SK-N-SH treated with all-trans-retinoic acid at 6 μM for 48 hours (cell line): ENCODE measurements around the gene GSE1.

Source experiments
- ATAC-seq: fragments of 200-7000 bp; cut with Tn5 transposase; 3 replicates; pipeline ENCODE4 v1.9.1; 2020; ENCODE audit warnings: mild to moderate bottlenecking, moderate library complexity
- ARNTL ChIP-seq: fragments of 450-650 bp; formaldehyde crosslinking; IDR thresholded peaks from 2 replicates; pipeline ENCODE4 v1.5.0; 2020; ENCODE audit warnings: low read depth, mild to moderate bottlenecking, moderate library complexity, borderline replicate concordance
- CREB5 ChIP-seq: fragments of 250-450 bp; sonication (Bioruptor Pico); IDR thresholded peaks from 2 replicates; pipeline ENCODE4 v1.5.1; 2020; ENCODE audit warnings: low read depth, mild to moderate bottlenecking, moderate library complexity
- CSDC2 ChIP-seq: fragments of 250-450 bp; sonication (Bioruptor Pico); IDR thresholded peaks from 2 replicates; pipeline ENCODE4 v1.5.0; 2020; ENCODE audit warnings: mild to moderate bottlenecking, moderate library complexity
- CSRNP3 ChIP-seq: fragments of 250-450 bp; sonication (Bioruptor Pico); IDR thresholded peaks from 2 replicates; pipeline ENCODE4 v1.5.1; 2021; ENCODE audit warnings: mild to moderate bottlenecking, moderate library complexity
- ESRRG ChIP-seq: fragments of 250-450 bp; sonication (Bioruptor Pico); IDR thresholded peaks from 2 replicates; pipeline ENCODE4 v1.6.1; 2021; ENCODE audit warnings: mild to moderate bottlenecking
- ISL1 ChIP-seq: fragments of 250-450 bp; sonication (Bioruptor Pico); IDR thresholded peaks from 2 replicates; pipeline ENCODE4 v2.1.2; 2022; ENCODE audit warnings: mild to moderate bottlenecking, moderate library complexity
- OSR1 ChIP-seq: fragments of 250-450 bp; sonication (Bioruptor Pico); IDR thresholded peaks from 2 replicates; pipeline ENCODE4 v1.8.0; 2022; ENCODE audit warnings: moderate library complexity, mild to moderate bottlenecking, inconsistent platforms
- PATZ1 ChIP-seq: fragments of 250-450 bp; sonication (Bioruptor Pico); IDR thresholded peaks from 2 replicates; pipeline ENCODE4 v1.8.0; 2020; ENCODE audit warnings: mild to moderate bottlenecking, moderate library complexity, borderline replicate concordance
- POU6F1 ChIP-seq: fragments of 250-450 bp; sonication (Bioruptor Pico); IDR thresholded peaks from 2 replicates; pipeline ENCODE4 v1.8.0; 2021; ENCODE audit warnings: low read depth, mild to moderate bottlenecking, moderate library complexity, borderline replicate concordance
- PPARA ChIP-seq: fragments of 250-450 bp; sonication (Bioruptor Pico); IDR thresholded peaks from 2 replicates; pipeline ENCODE4 v1.5.0; 2020; ENCODE audit warnings: mild to moderate bottlenecking, borderline replicate concordance
- RARB ChIP-seq: fragments of 250-450 bp; sonication (Bioruptor Pico); IDR thresholded peaks from 2 replicates; pipeline ENCODE4 v1.8.0; 2021; ENCODE audit warnings: mild to moderate bottlenecking, moderate library complexity
- SNAI2 ChIP-seq: fragments of 250-450 bp; sonication (Bioruptor Pico); IDR thresholded peaks from 2 replicates; pipeline ENCODE4 v1.5.0; 2020; ENCODE audit warnings: mild to moderate bottlenecking, moderate library complexity
- TCF4 ChIP-seq: fragments of 250-450 bp; sonication (Bioruptor Pico); IDR thresholded peaks from 2 replicates; pipeline ENCODE4 v1.8.0; 2021; ENCODE audit warnings: mild to moderate bottlenecking, moderate library complexity, borderline replicate concordance
- TOX ChIP-seq: fragments of 250-450 bp; sonication (Bioruptor Pico); IDR thresholded peaks from 2 replicates; pipeline ENCODE4 v1.8.0; 2021; ENCODE audit warnings: mild to moderate bottlenecking, moderate library complexity, borderline replicate concordance
- TSHZ2 ChIP-seq: fragments of 250-450 bp; sonication (Bioruptor Pico); IDR thresholded peaks from 2 replicates; pipeline ENCODE4 v1.5.0; 2020; ENCODE audit warnings: mild to moderate bottlenecking, moderate library complexity
- ZC3H10 ChIP-seq: fragments of 250-450 bp; sonication (Bioruptor Pico); IDR thresholded peaks from 2 replicates; pipeline ENCODE4 v1.5.1; 2021; ENCODE audit warnings: mild to moderate bottlenecking, moderate library complexity
- ZFP3 ChIP-seq: fragments of 250-450 bp; sonication (Bioruptor Pico); IDR thresholded peaks from 2 replicates; pipeline ENCODE4 v1.5.0; 2020; ENCODE audit warnings: mild to moderate bottlenecking, moderate library complexity
- ZNF565 ChIP-seq: fragments of 450-650 bp; formaldehyde crosslinking; conservative IDR thresholded peaks from 2 replicates; pipeline ENCODE4 v1.5.0; 2020; ENCODE audit warnings: low read depth, mild to moderate bottlenecking, moderate library complexity
- ZNF70 ChIP-seq: fragments of 450-650 bp; formaldehyde crosslinking; IDR thresholded peaks from 2 replicates; pipeline ENCODE4 v1.5.0; 2020; ENCODE audit warnings: mild to moderate bottlenecking, moderate library complexity
- ZNF8 ChIP-seq: fragments of 450-650 bp; formaldehyde crosslinking; IDR thresholded peaks from 2 replicates; pipeline ENCODE4 v1.5.0; 2020; ENCODE audit warnings: mild to moderate bottlenecking, moderate library complexity

GSE1 gene

GRCh38 chr16:85642762-85643358 is 29.7 kb downstream of the GSE1 start:
- no peak for ATAC-seq

GRCh38 chr16:85643631-85644030 is 30.5 kb downstream of the GSE1 start:
- no peak for ATAC-seq
- TF ChIP-seq ISL1 (CRISPR knock-in tag) (no peak), PPARA (CRISPR knock-in tag) (no peak)

More at GRCh38 chr16:85642762-85643358, 29.7 kb downstream of the GSE1 start:
- no peak for TF ChIP-seq SNAI2 (CRISPR knock-in tag)
- TF ChIP-seq CSRNP3 (CRISPR knock-in tag): no peak
- TF ChIP-seq TOX: no peak
- no peak for TF ChIP-seq CSDC2
- no peak for TF ChIP-seq PPARA (CRISPR knock-in tag)
- TF ChIP-seq ZC3H10 (CRISPR knock-in tag): no peak
- TF ChIP-seq ZNF8: no peak
- TF ChIP-seq ZNF70 (CRISPR knock-in tag): no peak
- TF ChIP-seq OSR1 (CRISPR knock-in tag): no peak
- TF ChIP-seq ZFP3 (CRISPR knock-in tag): no peak
- TF ChIP-seq CREB5 (CRISPR knock-in tag): no peak
- TF ChIP-seq, all 23 proteins: peak for 0

GRCh38 chr16:85644093-85644712 is 31.1 kb downstream of the GSE1 start:
- no peak for TF ChIP-seq CSDC2
- TF ChIP-seq PATZ1 (CRISPR knock-in tag): no peak
- no peak for TF ChIP-seq ARNTL
- TF ChIP-seq TSHZ2 (CRISPR knock-in tag): no peak
- no peak for TF ChIP-seq ZNF565
- no peak for TF ChIP-seq POU6F1
- TF ChIP-seq ZNF70 (CRISPR knock-in tag): no peak
- TF ChIP-seq, all 23 proteins: peak for 0
- no peak for ATAC-seq

- TF ChIP-seq ARNTL (no peak), ZNF70 (CRISPR knock-in tag) (no peak), PATZ1 (CRISPR knock-in tag) (no peak), ESRRG (CRISPR knock-in tag) (no peak), ZNF565 (no peak), ZC3H10 (CRISPR knock-in tag) (no peak), ZNF8 (no peak), POU6F1 (no peak), ISL1 (CRISPR knock-in tag) (no peak), TCF4 (CRISPR knock-in tag) (no peak), RARB (CRISPR knock-in tag) (no peak), SNAI2 (CRISPR knock-in tag) (no peak), CREB5 (CRISPR knock-in tag) (no peak)
- ATAC-seq: no peak
Observed at GRCh38 chr16:85645021-85645589, 32.0 kb downstream of the GSE1 start.
